IMR-90 (cell line): Measurements from ENCODE around the gene GCH1.

Experiments
- BHLHE40 ChIP-seq: fragments of 150-350 bp; IDR thresholded peaks from 2 replicates; pipeline ENCODE4 v1.6.1; 2016; ENCODE audit warnings: mild to moderate bottlenecking, low read depth, low read length
- CEBPB ChIP-seq: IDR thresholded peaks from 2 replicates; pipeline ENCODE4 v1.6.1; 2012; ENCODE audit warnings: low read depth, low read length, improper control_type of control experiment
- CTCF ChIP-seq: conservative IDR thresholded peaks from 2 replicates; pipeline ENCODE4 v1.5.1; 2012; ENCODE audit warnings: mild to moderate bottlenecking, low read depth, low read length, improper control_type of control experiment
- ELK1 ChIP-seq: fragments of 150-350 bp; IDR thresholded peaks from 2 replicates; pipeline ENCODE4 v1.6.1; 2016; ENCODE audit warnings: low read depth, mild to moderate bottlenecking, low read length, moderate library complexity, borderline replicate concordance
- MAZ ChIP-seq: IDR thresholded peaks from 2 replicates; pipeline ENCODE4 v1.6.1; 2012; ENCODE audit warnings: low read depth, mild to moderate bottlenecking, low read length, improper control_type of control experiment, moderate library complexity, borderline replicate concordance
- NFE2L2 ChIP-seq: fragments of 150-350 bp; IDR thresholded peaks from 2 replicates; pipeline ENCODE4 v1.6.1; 2016; ENCODE audit warnings: low read depth, mild to moderate bottlenecking, low read length
- POLR2A ChIP-seq: IDR thresholded peaks from 2 replicates; pipeline ENCODE4 v1.6.1; 2012; ENCODE audit warnings: mild to moderate bottlenecking, low read depth, low read length
- SMC3 ChIP-seq: fragments of 150-350 bp; IDR thresholded peaks from 2 replicates; pipeline ENCODE4 v1.6.1; 2016; ENCODE audit warnings: low read depth, mild to moderate bottlenecking, antibody characterized with exemption, low read length, moderate library complexity

- TF ChIP-seq MAZ (no peak), CTCF (no peak), POLR2A (no peak), ELK1 (no peak), BHLHE40 (no peak), NFE2L2 (no peak), SMC3 (no peak), CEBPB (no peak)
Measured at GRCh38 chr14:54815016-54815415, 87.6 kb downstream of the GCH1 start.
